CD14-positive monocyte (primary cell): Measurements from ENCODE around the gene SMIM38. TPM values are rescaled to one million over a fixed set of nuclear protein-coding genes. Genes with fewer than 3 reads are reported as not detected.

Experiments
- DNase-seq, 3 donors: peaks; one replicate each; pipeline ENCODE4 v3.0.0-alpha.2; 2011 to 2022
- H2AFZ ChIP-seq: 2 replicates; pipeline ENCODE4 v1.6.0; 2012; ENCODE audit warnings: mild to moderate bottlenecking, low read depth, low read length, inconsistent platforms; ENCODE audit not compliant: insufficient read depth, poor library complexity, severe bottlenecking
- H3K27ac ChIP-seq, 2 donors: 1 replicate in 1 of 2; 2 replicates in 1 of 2; pipeline ENCODE4 v1.5.1; 2012 to 2013; ENCODE audit warnings: low read length in 2 of 2, control low read depth in 1 of 2, inconsistent platforms in 1 of 2, low read depth in 1 of 2, mild to moderate bottlenecking in 1 of 2
- H3K27me3 ChIP-seq, 2 donors: one replicate each; pipeline versions ENCODE4 v1.6.0 to v1.6.1; 2011 to 2013; ENCODE audit warnings: low read length in 2 of 2; ENCODE audit not compliant: control insufficient read depth in 2 of 2, insufficient read depth in 2 of 2
- H3K36me3 ChIP-seq, 2 donors: replicated peaks in 1 of 2; 1 replicate in 1 of 2; 2 replicates in 1 of 2; pipeline versions ENCODE4 v1.5.1 to v1.6.1; 2012 to 2013; ENCODE audit warnings: low read length in 2 of 2, control low read depth in 1 of 2, inconsistent platforms in 1 of 2, mild to moderate bottlenecking in 1 of 2; ENCODE audit not compliant: insufficient read depth in 2 of 2, control insufficient read depth in 1 of 2
- H3K4me1 ChIP-seq, 2 donors: 1 replicate in 1 of 2; 2 replicates in 1 of 2; pipeline versions ENCODE4 v1.5.1 to v1.6.1; 2012 to 2013; ENCODE audit warnings: low read length in 2 of 2, control low read depth in 1 of 2, inconsistent platforms in 1 of 2, mild to moderate bottlenecking in 1 of 2, moderate library complexity in 1 of 2; ENCODE audit not compliant: insufficient read depth in 2 of 2, control insufficient read depth in 1 of 2
- H3K4me2 ChIP-seq: replicated peaks from 2 replicates; pipeline ENCODE3; 2012; ENCODE audit warnings: low read length, moderate library complexity, mild to moderate bottlenecking; ENCODE audit not compliant: poor library complexity, severe bottlenecking; ENCODE audit errors: extremely low read depth
- H3K4me3 ChIP-seq, 3 experiments: fragments of 200-600 bp in 1 of 3; sonication (generic) in 1 of 3; replicated peaks in 1 of 3; 1 replicate in 2 of 3; 2 replicates in 1 of 3; pipeline ENCODE4 v1.5.1; 2011 to 2013; ENCODE audit warnings: low read length in 3 of 3, mild to moderate bottlenecking in 3 of 3, control low read depth in 2 of 3, low read depth in 2 of 3, inconsistent platforms in 1 of 3, moderate library complexity in 1 of 3
- H3K79me2 ChIP-seq: 2 replicates; pipeline ENCODE4 v1.6.0; 2012; ENCODE audit warnings: mild to moderate bottlenecking, control low read depth, inconsistent platforms, low read length, moderate library complexity; ENCODE audit not compliant: insufficient read depth
- H3K9ac ChIP-seq: 2 replicates; pipeline ENCODE4 v1.6.0; 2017; ENCODE audit warnings: low read length, mild to moderate bottlenecking; ENCODE audit not compliant: insufficient read depth, poor library complexity, severe bottlenecking
- H3K9me3 ChIP-seq, 2 donors: replicated peaks in 1 of 2; 1 replicate in 1 of 2; 2 replicates in 1 of 2; pipeline versions ENCODE4 v1.5.1 to v1.6.1; 2012 to 2013; ENCODE audit warnings: low read length in 2 of 2, control low read depth in 1 of 2; ENCODE audit not compliant: control insufficient read depth in 1 of 2, insufficient read depth in 1 of 2
- H4K20me1 ChIP-seq: 2 replicates; pipeline ENCODE4 v1.6.0; 2012; ENCODE audit warnings: mild to moderate bottlenecking, low read length, control low read depth, moderate library complexity; ENCODE audit not compliant: insufficient read depth
- H3K27ac Mint-ChIP-seq, 7 donors: one replicate each; pipeline ENCODE4 v1.8.0; 2020; ENCODE audit warnings: mild to moderate bottlenecking in 7 of 7, mixed read lengths in 7 of 7, moderate library complexity in 6 of 7, inconsistent platforms in 2 of 7
- H3K27me3 Mint-ChIP-seq, 3 donors: one replicate each; pipeline ENCODE4 v1.8.0; 2021 to 2022; ENCODE audit warnings: low read depth in 3 of 3, mild to moderate bottlenecking in 3 of 3, mixed read lengths in 3 of 3, moderate library complexity in 3 of 3, inconsistent platforms in 1 of 3
- H3K36me3 Mint-ChIP-seq, 2 donors: one replicate each; pipeline ENCODE4 v1.8.0; 2020; ENCODE audit warnings: mixed read lengths in 2 of 2, inconsistent platforms in 1 of 2, mild to moderate bottlenecking in 1 of 2
- H3K4me1 Mint-ChIP-seq: one replicate; pipeline ENCODE4 v1.8.0; 2020; ENCODE audit warnings: mild to moderate bottlenecking, mixed read lengths
- H3K4me3 Mint-ChIP-seq, 2 donors: one replicate each; pipeline ENCODE4 v1.8.0; 2020; ENCODE audit warnings: mild to moderate bottlenecking in 2 of 2, mixed read lengths in 2 of 2, moderate library complexity in 1 of 2
- H3K9me3 Mint-ChIP-seq, 7 donors: one replicate each; pipeline ENCODE4 v1.8.0; 2020 to 2022; ENCODE audit warnings: mixed read lengths in 7 of 7, mild to moderate bottlenecking in 6 of 7, moderate library complexity in 6 of 7, inconsistent platforms in 2 of 7
- CTCF ChIP-seq: fragments of 200-600 bp; IDR thresholded peaks from one replicate; pipeline ENCODE4 v1.8.0; 2022; ENCODE audit warnings: antibody characterized with exemption, mild to moderate bottlenecking
- WGBS: methylation state at CpG from one replicate; pipeline ENCODE4 v1.1.5; 2013; ENCODE audit warnings: missing lambda C conversion rate; ENCODE audit not compliant: insufficient coverage; 5-methylcytosine and 5-hydroxymethylcytosine counted together
- intact Hi-C, 2 donors: fragments of 100-400 bp; cut with micrococcal nuclease; formaldehyde crosslinking; loops; one replicate each; pipeline versions ENCODE4 v1.15.0 to v1.15.1; 2023
- polyA plus RNA-seq, 3 donors: library from polyadenylated mRNA; depleted of rRNA in 1 of 3; unstranded in 2 of 3; stranded (reverse) in 1 of 3; fragments of 300-500 nt in 2 of 3; fragments of >200 nt in 1 of 3; fragmentation: Illumina TruSeq in 2 of 3; gene quantifications; 1 replicate in 2 of 3; 2 replicates in 1 of 3; pipeline ENCODE4 v1.2.3, GENCODE V29; 2012 to 2021

Gene SMIM38
- polyA plus RNA-seq, 3 donors: 0.05 TPM; not detected in 2

GRCh38 chr11:69199583-69200315 lies 44.0 kb downstream of the SMIM38 start:
- no peak overlapping the region for H3K27ac Mint-ChIP-seq
- no peak overlapping the region for H3K4me3 Mint-ChIP-seq
- Histone ChIP-seq H3K4me3 (no peak overlapping the region), H2AFZ (no peak overlapping the region), H3K36me3 (no peaks in the 10 kb centered on the region), H3K27ac (no peak overlapping the region), H4K20me1 (no peaks in the 10 kb centered on the region), H3K27me3 (no peaks in the 10 kb centered on the region), H3K79me2 (no peaks in the 10 kb centered on the region), H3K9ac (no peak overlapping the region), H3K9me3 (no peaks in the 10 kb centered on the region), H3K4me2 (no peak overlapping the region), H3K4me1 (no peaks in the 10 kb centered on the region)
- WGBS: 84% methylated on average over 10 of the region's 10 CpGs
- no peaks in the 10 kb centered on the region for H3K36me3 Mint-ChIP-seq
- DNase-seq: no peak
- H3K27me3 Mint-ChIP-seq: peaks cover 2 to 6% (median 5%) of the 10 kb centered on the region in 3 donors
- H3K4me1 Mint-ChIP-seq: no peaks in the 10 kb centered on the region
- peaks cover 0 to 2% (median 0%) of the 10 kb centered on the region in 7 donors for H3K9me3 Mint-ChIP-seq
- intact Hi-C loops: no loop called here
- TF ChIP-seq CTCF: no peak

GRCh38 chr11:69200331-69201065 lies 44.8 kb downstream of the SMIM38 start:
- 82% methylated on average over 30 of the region's 32 CpGs for WGBS
- Histone ChIP-seq H3K9ac (no peak overlapping the region), H3K27me3 (no peaks in the 10 kb centered on the region), H2AFZ (no peak overlapping the region), H3K36me3 (no peaks in the 10 kb centered on the region), H3K4me2 (no peak overlapping the region), H3K27ac (no peak overlapping the region), H3K4me1 (no peaks in the 10 kb centered on the region), H3K79me2 (no peaks in the 10 kb centered on the region), H3K9me3 (no peaks in the 10 kb centered on the region), H4K20me1 (no peaks in the 10 kb centered on the region), H3K4me3 (no peak overlapping the region)
- intact Hi-C loops: no loop called here
- no peaks in the 10 kb centered on the region for H3K36me3 Mint-ChIP-seq
- peaks cover 0 to 2% (median 0%) of the 10 kb centered on the region in 7 donors for H3K9me3 Mint-ChIP-seq
- TF ChIP-seq CTCF: no peak
- no peak overlapping the region for H3K4me3 Mint-ChIP-seq
- DNase-seq: no peak
- peaks cover 2 to 6% (median 5%) of the 10 kb centered on the region in 3 donors for H3K27me3 Mint-ChIP-seq
- no peaks in the 10 kb centered on the region for H3K4me1 Mint-ChIP-seq
- no peak overlapping the region for H3K27ac Mint-ChIP-seq
